ENCODE measurements around the gene SKP2. TPM values are rescaled to one million over a fixed set of nuclear protein-coding genes. Genes with fewer than 3 reads are reported as not detected.
"Not testable (repeated sequence)": the region's sequence is repeated elsewhere in the genome, so short reads cannot be mapped to it uniquely, and the experiment has no call there.

The SKP2 gene
- 561 and 589 TPM in 2 replicates for total RNA-seq (2014; rRNA removed; shearing (Covaris generic))

- Histone ChIP-seq H3K27me3 (no peaks in the 10 kb centered on the region), H3K9me3 (replicated peaks) (no peaks in the 10 kb centered on the region), H3K36me3 (peaks cover 38% of the 10 kb centered on the region), H3K4me3 (peak within 1 kb of the TSS; percentile 87), H3K27ac (peak within 1 kb of the TSS; percentile 96), H3K4me1 (peaks cover 19% of the 10 kb centered on the region)
- DNase-seq, result peak; percentile 99
These were observed at the start of gene SKP2, which contains the start of gene LMBRD2 for GRCh38 chr5:36151434-36152323. Gene SKP2, plus strand, starts transcription at chr5:36152111. Its CDS starts 152 bp downstream, at chr5:36152263. Gene LMBRD2, minus strand, starts transcription at chr5:36151887. Its CDS starts 8,538 bp downstream, at chr5:36143349.

GRCh38 chr5:36105819-36106218, 46.1 kb upstream of the SKP2 start:
- DNase-seq, result no peak
- H3K36me3 ChIP-seq, result peaks cover 15% of the 10 kb centered on the region

GRCh38 chr5:36108758-36109460, 43.0 kb upstream of the SKP2 start:
- H3K36me3 ChIP-seq, result peaks cover 15% of the 10 kb centered on the region
- no peak overlapping the region for H3K27ac ChIP-seq
- H3K4me3 ChIP-seq, result no peak overlapping the region
- H3K4me1 ChIP-seq, result no peaks in the 10 kb centered on the region
- DNase-seq, result no peak
- no peaks in the 10 kb centered on the region for H3K9me3 ChIP-seq (replicated peaks)
- H3K27me3 ChIP-seq, result no peaks in the 10 kb centered on the region

More at GRCh38 chr5:36105819-36106218, 46.1 kb upstream of the SKP2 start:
- Histone ChIP-seq H3K4me1 (no peaks in the 10 kb centered on the region), H3K27ac (no peak overlapping the region), H3K27me3 (no peaks in the 10 kb centered on the region), H3K9me3 (replicated peaks) (no peaks in the 10 kb centered on the region), H3K4me3 (no peak overlapping the region)

- DNase-seq, result no peak
- Histone ChIP-seq H3K9me3 (replicated peaks) (no peaks in the 10 kb centered on the region), H3K4me3 (no peak overlapping the region), H3K27me3 (no peaks in the 10 kb centered on the region), H3K4me1 (no peaks in the 10 kb centered on the region), H3K36me3 (peaks cover 28% of the 10 kb centered on the region), H3K27ac (no peak overlapping the region)
These were observed 40.7 kb upstream of the SKP2 start for GRCh38 chr5:36111238-36111637.

GRCh38 chr5:36125868-36126267, 26.0 kb upstream of the SKP2 start:
- H3K4me3 ChIP-seq, result no peak overlapping the region

GRCh38 chr5:36128795-36129194, 23.1 kb upstream of the SKP2 start:
- Histone ChIP-seq H3K4me3 (no peak overlapping the region), H3K36me3 (peaks cover 19% of the 10 kb centered on the region), H3K27ac (no peak overlapping the region), H3K4me1 (no peaks in the 10 kb centered on the region), H3K27me3 (no peaks in the 10 kb centered on the region), H3K9me3 (replicated peaks) (peaks cover 6% of the 10 kb centered on the region; the same call in 1 of the 2 replicates)
- no peak for DNase-seq

More at GRCh38 chr5:36125868-36126267, 26.0 kb upstream of the SKP2 start:
- Histone ChIP-seq H3K27ac (no peak overlapping the region), H3K27me3 (no peaks in the 10 kb centered on the region), H3K4me1 (no peaks in the 10 kb centered on the region), H3K36me3 (peaks cover 13% of the 10 kb centered on the region), H3K9me3 (replicated peaks) (peaks cover 6% of the 10 kb centered on the region; the same call in 1 of the 2 replicates)
- DNase-seq, result peak in 1 of 2 experiments; percentile 9

- not testable (repeated sequence) for H3K4me3 ChIP-seq; H3K4me1 ChIP-seq; H3K9me3 ChIP-seq (replicated peaks); H3K27ac ChIP-seq; H3K27me3 ChIP-seq; DNase-seq
- peaks cover 25% of the 10 kb centered on the region for H3K36me3 ChIP-seq
These were observed 22.2 kb upstream of the SKP2 start for GRCh38 chr5:36129666-36130065.

GRCh38 chr5:36133009-36133408, 18.9 kb upstream of the SKP2 start:
- H3K27ac ChIP-seq; H3K27me3 ChIP-seq; H3K9me3 ChIP-seq (replicated peaks); DNase-seq; H3K4me1 ChIP-seq; H3K4me3 ChIP-seq: not testable (repeated sequence)
- H3K36me3 ChIP-seq, result peaks cover 26% of the 10 kb centered on the region

- Histone ChIP-seq H3K36me3 (peaks cover 40% of the 10 kb centered on the region), H3K9me3 (replicated peaks) (no peaks in the 10 kb centered on the region), H3K4me3 (no peak overlapping the region), H3K4me1 (no peaks in the 10 kb centered on the region), H3K27me3 (no peaks in the 10 kb centered on the region), H3K27ac (no peak overlapping the region)
- no peak for DNase-seq
These were observed 15.9 kb upstream of the SKP2 start for GRCh38 chr5:36135988-36136387.

GRCh38 chr5:36136581-36136980, 15.3 kb upstream of the SKP2 start:
- Histone ChIP-seq H3K27me3 (no peaks in the 10 kb centered on the region), H3K27ac (no peak overlapping the region), H3K4me3 (no peak overlapping the region), H3K36me3 (peaks cover 45% of the 10 kb centered on the region), H3K4me1 (no peaks in the 10 kb centered on the region), H3K9me3 (replicated peaks) (no peaks in the 10 kb centered on the region)
- DNase-seq, result no peak

- Histone ChIP-seq H3K4me3 (no peak overlapping the region), H3K9me3 (replicated peaks) (no peaks in the 10 kb centered on the region), H3K27me3 (no peaks in the 10 kb centered on the region), H3K27ac (no peak overlapping the region), H3K4me1 (no peaks in the 10 kb centered on the region), H3K36me3 (peaks cover 37% of the 10 kb centered on the region)
- no peak for DNase-seq
These were observed 12.8 kb upstream of the SKP2 start for GRCh38 chr5:36138900-36139683.

GRCh38 chr5:36145311-36145710, 6.6 kb upstream of the SKP2 start:
- DNase-seq, result no peak
- Histone ChIP-seq H3K4me3 (no peak overlapping the region), H3K9me3 (replicated peaks) (no peaks in the 10 kb centered on the region), H3K27me3 (no peaks in the 10 kb centered on the region), H3K36me3 (peaks cover 16% of the 10 kb centered on the region), H3K4me1 (peaks cover 9% of the 10 kb centered on the region), H3K27ac (no peak overlapping the region)

- H3K36me3 ChIP-seq, result peaks cover 6% of the 10 kb centered on the region
- peaks cover 11% of the 10 kb centered on the region for H3K4me1 ChIP-seq
- H3K4me3 ChIP-seq, result no peak overlapping the region
- no peaks in the 10 kb centered on the region for H3K27me3 ChIP-seq
- DNase-seq, result no peak
- H3K27ac ChIP-seq, result no peak overlapping the region
- no peaks in the 10 kb centered on the region for H3K9me3 ChIP-seq (replicated peaks)
These were observed 5.5 kb upstream of the SKP2 start for GRCh38 chr5:36146390-36146789.

GRCh38 chr5:36147681-36148080, 4.2 kb upstream of the SKP2 start:
- no peaks in the 10 kb centered on the region for H3K27me3 ChIP-seq
- H3K4me1 ChIP-seq, result peaks cover 11% of the 10 kb centered on the region
- no peak for DNase-seq
- H3K4me3 ChIP-seq, result no peak overlapping the region
- H3K9me3 ChIP-seq (replicated peaks), result no peaks in the 10 kb centered on the region
- no peak overlapping the region for H3K27ac ChIP-seq
- peaks cover 6% of the 10 kb centered on the region for H3K36me3 ChIP-seq
